Chondrocyte (in vitro differentiated cells): ENCODE measurements around the gene PGRMC2. TPM values are rescaled to one million over a fixed set of nuclear protein-coding genes. Genes with fewer than 3 reads are reported as not detected.

Experiments
- DNase-seq: peaks from one replicate; pipeline ENCODE4 v3.0.0; 2021; ENCODE audit warnings: mixed read lengths, low spot score
- H3K27ac Mint-ChIP-seq: one replicate; pipeline ENCODE4 v1.8.0; 2021; ENCODE audit warnings: mild to moderate bottlenecking, moderate library complexity, mixed read lengths; ENCODE audit not compliant: unreplicated experiment
- H3K27me3 Mint-ChIP-seq: 2 replicates; pipeline ENCODE4 v1.8.0; 2021; ENCODE audit warnings: low read depth, mixed read lengths
- H3K36me3 Mint-ChIP-seq: 2 replicates; pipeline ENCODE4 v1.8.0; 2021; ENCODE audit warnings: low read depth, mixed read lengths
- H3K4me1 Mint-ChIP-seq: 2 replicates; pipeline ENCODE4 v1.8.0; 2021; ENCODE audit warnings: low read depth, mild to moderate bottlenecking, mixed read lengths
- H3K4me3 Mint-ChIP-seq: one replicate; pipeline ENCODE4 v1.8.0; 2021; ENCODE audit warnings: mild to moderate bottlenecking, moderate library complexity, mixed read lengths; ENCODE audit not compliant: unreplicated experiment
- H3K9me3 Mint-ChIP-seq: 2 replicates; pipeline ENCODE4 v1.8.0; 2021; ENCODE audit warnings: low read depth, mixed read lengths
- CTCF ChIP-seq: fragments of 200-600 bp; sonication (generic); IDR thresholded peaks from 2 replicates; pipeline ENCODE4 v1.5.0; 2021; ENCODE audit warnings: antibody characterized with exemption, mild to moderate bottlenecking, moderate library complexity
- total RNA-seq: library from RNA; stranded (reverse); gene quantifications from 3 replicates; pipeline ENCODE4 v1.2.1, GENCODE V29; 2021

PGRMC2 gene
- total RNA-seq, 1 donor from 2014 or later = 136 TPM

GRCh38 chr4:128329638-128330037 lies 42.0 kb upstream of the PGRMC2 start:
- Mint-ChIP-seq H3K4me1 (peaks cover 43% of the 10 kb centered on the region), H3K4me3 (no peak overlapping the region), H3K9me3 (peaks cover 2% of the 10 kb centered on the region), H3K27me3 (no peaks in the 10 kb centered on the region), H3K27ac (no peak overlapping the region), H3K36me3 (no peaks in the 10 kb centered on the region)
- TF ChIP-seq CTCF = no peak
- DNase-seq = no peak

- Mint-ChIP-seq H3K27ac (no peak overlapping the region), H3K4me1 (peaks cover 33% of the 10 kb centered on the region), H3K4me3 (no peak overlapping the region), H3K9me3 (peaks cover 2% of the 10 kb centered on the region), H3K36me3 (no peaks in the 10 kb centered on the region), H3K27me3 (no peaks in the 10 kb centered on the region)
- no peak for TF ChIP-seq CTCF
- no peak for DNase-seq
Observed at GRCh38 chr4:128328106-128328505, 40.5 kb upstream of the PGRMC2 start.

GRCh38 chr4:128323401-128323800 lies 35.8 kb upstream of the PGRMC2 start:
- Mint-ChIP-seq H3K9me3 (no peaks in the 10 kb centered on the region), H3K36me3 (no peaks in the 10 kb centered on the region), H3K27me3 (no peaks in the 10 kb centered on the region), H3K4me1 (peaks cover 2% of the 10 kb centered on the region), H3K4me3 (no peak overlapping the region), H3K27ac (no peak overlapping the region)
- no peak for DNase-seq
- TF ChIP-seq CTCF = no peak

GRCh38 chr4:128322986-128323385 lies 35.4 kb upstream of the PGRMC2 start:
- Mint-ChIP-seq H3K27me3 (no peaks in the 10 kb centered on the region), H3K27ac (no peak overlapping the region), H3K9me3 (no peaks in the 10 kb centered on the region), H3K36me3 (no peaks in the 10 kb centered on the region), H3K4me3 (no peak overlapping the region), H3K4me1 (peaks cover 2% of the 10 kb centered on the region)
- no peak for DNase-seq
- TF ChIP-seq CTCF = no peak

GRCh38 chr4:128322311-128322710 lies 34.7 kb upstream of the PGRMC2 start:
- H3K27ac Mint-ChIP-seq = no peak overlapping the region
- no peak overlapping the region for H3K4me3 Mint-ChIP-seq
- TF ChIP-seq CTCF = no peak
- H3K9me3 Mint-ChIP-seq = no peaks in the 10 kb centered on the region
- peaks cover 2% of the 10 kb centered on the region for H3K4me1 Mint-ChIP-seq
- DNase-seq = no peak
- peaks cover 2% of the 10 kb centered on the region for H3K36me3 Mint-ChIP-seq
- no peaks in the 10 kb centered on the region for H3K27me3 Mint-ChIP-seq
